DND-41 (cell line): ENCODE results near the gene IKZF2.

Experiments used
- ATAC-seq: fragments of 200-7000 bp; cut with Tn5 transposase; 3 replicates; pipeline ENCODE4 v1.9.1; 2021; ENCODE audit warnings: low read depth; ENCODE audit not compliant: insufficient read depth
- DNase-seq: peaks from one replicate; pipeline ENCODE4 v3.0.0-alpha.2; 2020
- H2AFZ ChIP-seq: 2 replicates; pipeline ENCODE4 v1.6.0; 2012; ENCODE audit warnings: low read depth, low read length
- H3K27ac ChIP-seq: 2 replicates; pipeline ENCODE4 v1.5.1; 2012; ENCODE audit warnings: low read length, inconsistent platforms
- H3K27me3 ChIP-seq: fragments of 200-600 bp; sonication (generic); 2 replicates; pipeline ENCODE4 v1.6.0; 2012; ENCODE audit warnings: low read length, mild to moderate bottlenecking, inconsistent platforms; ENCODE audit not compliant: insufficient read depth, poor library complexity
- H3K36me3 ChIP-seq: 2 replicates; pipeline ENCODE4 v1.5.1; 2012; ENCODE audit warnings: low read length, inconsistent platforms; ENCODE audit not compliant: insufficient read depth
- H3K4me1 ChIP-seq: 2 replicates; pipeline ENCODE4 v1.5.1; 2012; ENCODE audit warnings: mild to moderate bottlenecking, low read length; ENCODE audit not compliant: insufficient read depth
- H3K4me2 ChIP-seq: 2 replicates; pipeline ENCODE4 v1.6.0; 2012; ENCODE audit warnings: mild to moderate bottlenecking, moderate library complexity, low read length, inconsistent platforms; ENCODE audit not compliant: insufficient read depth
- H3K4me3 ChIP-seq, 2 experiments: fragments of 200-600 bp in 1 of 2; shearing (Covaris generic) in 1 of 2; 2 replicates each; pipeline ENCODE4 v1.5.1; 2012 to 2016; ENCODE audit warnings: inconsistent platforms in 2 of 2, low read length in 2 of 2, mild to moderate bottlenecking in 2 of 2, low read depth in 1 of 2, moderate library complexity in 1 of 2
- H3K79me2 ChIP-seq: 2 replicates; pipeline ENCODE4 v1.6.0; 2012; ENCODE audit warnings: low read length, inconsistent platforms; ENCODE audit not compliant: insufficient read depth
- H3K9ac ChIP-seq: 2 replicates; pipeline ENCODE4 v1.6.0; 2012; ENCODE audit warnings: low read depth, mild to moderate bottlenecking, inconsistent platforms, low read length, moderate library complexity
- H3K9me3 ChIP-seq: 2 replicates; pipeline ENCODE4 v1.5.1; 2012; ENCODE audit warnings: low read length, moderate library complexity, mild to moderate bottlenecking, inconsistent platforms; ENCODE audit not compliant: insufficient read depth, severe bottlenecking
- H4K20me1 ChIP-seq: 2 replicates; pipeline ENCODE4 v1.6.0; 2012; ENCODE audit warnings: low read length; ENCODE audit not compliant: insufficient read depth
- EZH2 ChIP-seq: IDR thresholded peaks from 3 replicates; pipeline ENCODE4 v1.6.1; 2012; ENCODE audit warnings: borderline replicate concordance, low read depth, mild to moderate bottlenecking, moderate library complexity, low read length, inconsistent platforms; ENCODE audit not compliant: severe bottlenecking
- TF ChIP-seq, protein P1 (sequence below): IDR thresholded peaks from 2 replicates; pipeline ENCODE4 v1.5.1; 2012; ENCODE audit warnings: borderline replicate concordance, low read length, moderate library complexity, mild to moderate bottlenecking; ENCODE audit not compliant: poor library complexity, severe bottlenecking; ENCODE audit errors: extremely low read depth

IKZF2 gene

DNA sequence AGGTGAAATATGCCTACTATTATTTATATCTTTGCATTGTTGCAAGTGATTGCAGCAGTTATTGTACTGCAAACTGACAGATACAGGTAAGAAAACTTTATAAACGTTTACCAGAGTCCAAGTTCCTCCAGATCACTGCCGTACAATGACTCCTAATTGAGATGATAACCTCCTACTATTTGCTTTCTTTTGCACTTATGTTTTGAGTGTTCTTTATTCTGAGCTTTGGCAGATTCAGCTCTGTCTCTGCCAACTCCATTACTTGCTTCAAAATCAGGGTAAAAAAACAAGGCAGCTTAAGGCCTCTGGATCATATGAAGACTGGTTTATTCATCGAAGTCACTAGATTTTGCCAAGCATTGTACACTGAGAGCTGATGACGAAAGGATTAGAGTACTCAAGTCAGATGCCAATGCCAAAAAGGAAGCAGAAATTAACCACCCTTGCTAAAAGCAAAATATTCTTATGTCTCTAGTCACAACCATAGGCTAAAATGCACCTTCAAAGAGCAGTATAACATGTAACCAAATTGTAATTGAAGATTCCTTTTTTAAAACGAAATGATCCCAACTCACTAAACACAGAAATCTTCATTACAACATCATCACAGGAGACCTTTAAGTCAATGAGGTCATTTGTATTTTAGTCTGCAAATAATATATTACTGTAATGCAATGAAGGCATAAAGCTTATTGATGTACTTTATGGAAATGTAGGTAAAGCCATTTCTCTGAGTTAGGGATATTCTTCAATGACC lies 10.5 kb upstream of the IKZF2 start:
- Histone ChIP-seq H3K4me3 (no peak overlapping the region), H3K9me3 (no peaks in the 10 kb centered on the region), H3K4me2 (no peak overlapping the region), H3K27me3 (no peaks in the 10 kb centered on the region), H3K79me2 (no peaks in the 10 kb centered on the region), H4K20me1 (no peaks in the 10 kb centered on the region), H3K9ac (no peak overlapping the region), H3K4me1 (peaks cover 8% of the 10 kb centered on the region; the same call in 1 of the 2 replicates), H2AFZ (peak overlapping the region; percentile 30; the same call in 1 of the 2 replicates), H3K27ac (no peak overlapping the region), H3K36me3 (no peaks in the 10 kb centered on the region)
- TF ChIP-seq, protein P1, sequence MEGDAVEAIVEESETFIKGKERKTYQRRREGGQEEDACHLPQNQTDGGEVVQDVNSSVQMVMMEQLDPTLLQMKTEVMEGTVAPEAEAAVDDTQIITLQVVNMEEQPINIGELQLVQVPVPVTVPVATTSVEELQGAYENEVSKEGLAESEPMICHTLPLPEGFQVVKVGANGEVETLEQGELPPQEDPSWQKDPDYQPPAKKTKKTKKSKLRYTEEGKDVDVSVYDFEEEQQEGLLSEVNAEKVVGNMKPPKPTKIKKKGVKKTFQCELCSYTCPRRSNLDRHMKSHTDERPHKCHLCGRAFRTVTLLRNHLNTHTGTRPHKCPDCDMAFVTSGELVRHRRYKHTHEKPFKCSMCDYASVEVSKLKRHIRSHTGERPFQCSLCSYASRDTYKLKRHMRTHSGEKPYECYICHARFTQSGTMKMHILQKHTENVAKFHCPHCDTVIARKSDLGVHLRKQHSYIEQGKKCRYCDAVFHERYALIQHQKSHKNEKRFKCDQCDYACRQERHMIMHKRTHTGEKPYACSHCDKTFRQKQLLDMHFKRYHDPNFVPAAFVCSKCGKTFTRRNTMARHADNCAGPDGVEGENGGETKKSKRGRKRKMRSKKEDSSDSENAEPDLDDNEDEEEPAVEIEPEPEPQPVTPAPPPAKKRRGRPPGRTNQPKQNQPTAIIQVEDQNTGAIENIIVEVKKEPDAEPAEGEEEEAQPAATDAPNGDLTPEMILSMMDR = no peak
- no peak for TF ChIP-seq EZH2
- DNase-seq (no peak), ATAC-seq (no peak; the same call in 2 of the 3 replicates)

- Histone ChIP-seq H3K9me3 (no peaks in the 10 kb centered on the region), H4K20me1 (no peaks in the 10 kb centered on the region), H3K9ac (no peak overlapping the region), H2AFZ (0 out of 2 replicates have a peak overlapping the region, but pooled peaks have one; percentile 2), H3K27ac (no peak overlapping the region), H3K79me2 (peaks cover 2% of the 10 kb centered on the region; the same call in 1 of the 2 replicates), H3K4me3 (no peak overlapping the region), H3K27me3 (no peaks in the 10 kb centered on the region), H3K36me3 (no peaks in the 10 kb centered on the region), H3K4me2 (no peak overlapping the region), H3K4me1 (peaks cover 28% of the 10 kb centered on the region)
- DNase-seq (no peak), ATAC-seq (no peak)
- no peak for TF ChIP-seq EZH2
Measured at GRCh38 chr2:213159768-213160167, 8.4 kb upstream of the IKZF2 start.

GRCh38 chr2:213157242-213157641 lies 5.8 kb upstream of the IKZF2 start:
- no peaks in the 10 kb centered on the region for H4K20me1 ChIP-seq
- H3K36me3 ChIP-seq = no peaks in the 10 kb centered on the region
- ATAC-seq = no peak
- H3K9me3 ChIP-seq = no peaks in the 10 kb centered on the region
- DNase-seq = no peak
- peaks cover 27% of the 10 kb centered on the region for H3K79me2 ChIP-seq
- peaks cover 49% of the 10 kb centered on the region for H3K4me1 ChIP-seq
- H2AFZ ChIP-seq = no peak overlapping the region
- no peak overlapping the region for H3K4me2 ChIP-seq
- H3K27me3 ChIP-seq = no peaks in the 10 kb centered on the region
- no peak overlapping the region for H3K27ac ChIP-seq
- TF ChIP-seq EZH2 = no peak
- TF ChIP-seq, protein P1 = no peak
- no peak overlapping the region for H3K9ac ChIP-seq
- no peak overlapping the region for H3K4me3 ChIP-seq

DNA sequence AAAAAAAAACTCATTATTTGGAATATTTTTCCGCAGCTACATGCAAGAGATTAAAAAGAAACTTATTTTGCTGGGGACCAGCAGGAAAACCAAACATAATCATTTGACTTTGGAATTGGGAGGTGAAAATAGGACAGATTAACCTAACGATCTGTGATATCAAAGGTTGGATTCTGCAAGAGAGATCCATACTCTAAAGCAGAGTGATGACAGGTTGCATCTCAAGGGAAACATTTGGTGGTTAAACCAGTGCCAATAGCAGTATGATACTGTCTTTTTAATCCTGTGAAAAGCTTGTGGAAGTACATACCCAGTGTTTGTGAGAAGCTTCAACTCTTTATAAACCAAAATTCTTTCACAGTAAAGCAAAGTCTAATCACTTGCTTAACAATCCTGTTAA lies 5.3 kb upstream of the IKZF2 start:
- Histone ChIP-seq H3K79me2 (peaks cover 31% of the 10 kb centered on the region), H3K9ac (no peak overlapping the region), H3K27me3 (no peaks in the 10 kb centered on the region), H3K9me3 (no peaks in the 10 kb centered on the region), H3K27ac (no peak overlapping the region), H3K36me3 (no peaks in the 10 kb centered on the region), H3K4me3 (no peak overlapping the region), H4K20me1 (no peaks in the 10 kb centered on the region), H2AFZ (0 out of 2 replicates have a peak overlapping the region, but pooled peaks have one; percentile 7), H3K4me2 (no peak overlapping the region), H3K4me1 (peaks cover 49% of the 10 kb centered on the region)
- TF ChIP-seq, protein P1 = no peak
- TF ChIP-seq EZH2 = no peak
- DNase-seq (no peak), ATAC-seq (no peak)
